ENCODE data around the gene ZNF814.
"Not testable (repeated sequence)": the region's sequence is repeated elsewhere in the genome, so short reads cannot be mapped to it uniquely, and the experiment has no call there.

ZNF814 gene

GRCh38 chr19:57854117-57854516, 34.7 kb downstream of the ZNF814 start:
- not testable (repeated sequence) for DNase-seq

- not testable (repeated sequence) for DNase-seq
Observed at GRCh38 chr19:57851812-57852603, 36.8 kb downstream of the ZNF814 start.

GRCh38 chr19:57850553-57851017, 38.3 kb downstream of the ZNF814 start:
- DNase-seq = peak; percentile 38

- peak; percentile 81 for DNase-seq
Observed at GRCh38 chr19:57849666-57850473, 39.0 kb downstream of the ZNF814 start, which contains the start of gene ZNF587. TSS of gene ZNF587 (plus strand) at chr19:57849859. CDS start at chr19:57850039, 180 bp downstream.

GRCh38 chr19:57849162-57849665, 39.6 kb downstream of the ZNF814 start:
- DNase-seq = not testable (repeated sequence)

- DNase-seq = not testable (repeated sequence)
Observed at GRCh38 chr19:57847164-57847563, 41.7 kb downstream of the ZNF814 start.

GRCh38 chr19:57841122-57841763, 47.6 kb downstream of the ZNF814 start:
- no peak for DNase-seq

- DNase-seq = not testable (repeated sequence)
Observed at GRCh38 chr19:57838622-57839191, 50.1 kb downstream of the ZNF814 start.

- DNase-seq = not testable (repeated sequence)
Observed at GRCh38 chr19:57836991-57837390, 51.8 kb downstream of the ZNF814 start.

- DNase-seq = no peak
Observed at GRCh38 chr19:57830071-57830602, 58.7 kb downstream of the ZNF814 start, which contains the start of gene ZNF587B. TSS of gene ZNF587B (plus strand) at chr19:57830299. CDS start at chr19:57830529, 230 bp downstream.

GRCh38 chr19:57829316-57829715, 59.5 kb downstream of the ZNF814 start:
- no peak for DNase-seq

GRCh38 chr19:57825511-57825910, 63.3 kb downstream of the ZNF814 start:
- no peak for DNase-seq

- not testable (repeated sequence) for DNase-seq
Observed at GRCh38 chr19:57823608-57824007, 65.2 kb downstream of the ZNF814 start.

GRCh38 chr19:57823155-57823554, 65.7 kb downstream of the ZNF814 start:
- not testable (repeated sequence) for DNase-seq

GRCh38 chr19:57821501-57821900, 67.3 kb downstream of the ZNF814 start:
- DNase-seq = not testable (repeated sequence)

GRCh38 chr19:57821095-57821494, 67.7 kb downstream of the ZNF814 start:
- DNase-seq = not testable (repeated sequence)

GRCh38 chr19:57820599-57820998, 68.2 kb downstream of the ZNF814 start:
- no peak for DNase-seq

- peak; percentile 95 for DNase-seq
Observed at GRCh38 chr19:57819475-57820148, 69.2 kb downstream of the ZNF814 start.

GRCh38 chr19:57818378-57818777, 70.5 kb downstream of the ZNF814 start:
- DNase-seq = no peak

- DNase-seq = no peak
Observed at GRCh38 chr19:57817976-57818375, 70.9 kb downstream of the ZNF814 start.

- DNase-seq = no peak
Observed at GRCh38 chr19:57816652-57817051, 72.2 kb downstream of the ZNF814 start.

Measured in NCI-H748 treated with DMSO at 0.1 percent for 48 hours (cell line).